SW 1271 (cell line): Measurements from ENCODE around the gene LRP1-AS.
"Not testable (repeated sequence)": the region's sequence is repeated elsewhere in the genome, so short reads cannot be mapped to it uniquely, and the experiment has no call there.

Experiments used
- DNase-seq, 2 experiments: peaks; one replicate each; lab custom pipeline; 2025; lab: John Stamatoyannopoulos, UW

The LRP1-AS gene

GRCh38 chr12:57120718-57121117, 26.7 kb downstream of the LRP1-AS start:
- not testable (repeated sequence) for DNase-seq

GRCh38 chr12:57119294-57120085, 27.9 kb downstream of the LRP1-AS start:
- no peak for DNase-seq

- DNase-seq = peak in 1 of 2 experiments; percentile 42
Observed at GRCh38 chr12:57118711-57119271, 28.6 kb downstream of the LRP1-AS start.

GRCh38 chr12:57116580-57117281, 30.7 kb downstream of the LRP1-AS start:
- no peak for DNase-seq

- no peak for DNase-seq
Observed at GRCh38 chr12:57112492-57113294, 34.7 kb downstream of the LRP1-AS start.

GRCh38 chr12:57111031-57111734, 36.2 kb downstream of the LRP1-AS start, which contains the start of gene STAT6:
TSS of gene STAT6 (minus strand) at chr12:57111362. CDS start at chr12:57108278, 3,084 bp downstream.
- DNase-seq = peak in 1 of 2 experiments; percentile 26

- DNase-seq = peak in 1 of 2 experiments; percentile 32
Observed at GRCh38 chr12:57110104-57111030, 37.1 kb downstream of the LRP1-AS start.

- no peak for DNase-seq
Observed at GRCh38 chr12:57109207-57110103, 38.0 kb downstream of the LRP1-AS start.

GRCh38 chr12:57107456-57108155, 39.8 kb downstream of the LRP1-AS start:
- DNase-seq = no peak

GRCh38 chr12:57106021-57106708, 41.3 kb downstream of the LRP1-AS start:
- DNase-seq = no peak

GRCh38 chr12:57105011-57105753, 42.2 kb downstream of the LRP1-AS start:
- no peak for DNase-seq

GRCh38 chr12:57104292-57104910, 43.0 kb downstream of the LRP1-AS start:
- no peak for DNase-seq

GRCh38 chr12:57103856-57104255, 43.6 kb downstream of the LRP1-AS start:
- DNase-seq = no peak

- DNase-seq = no peak
Observed at GRCh38 chr12:57101892-57102695, 45.3 kb downstream of the LRP1-AS start.

- no peak for DNase-seq
Observed at GRCh38 chr12:57099766-57100165, 47.7 kb downstream of the LRP1-AS start.
